Nucleus accumbens (tissue), 56 donors: ENCODE results near the gene MAFB.
A peak's percentile ranks its signal among the peaks of the same experiment; 100 is the strongest.

Experiments
- DNase-seq, 56 donors: peaks; one replicate each; lab custom pipeline; 2025; lab: John Stamatoyannopoulos, UW

Gene MAFB

GRCh38 chr20:40704828-40705227 lies 15.8 kb upstream of the MAFB start:
- DNase-seq, result no peak

GRCh38 chr20:40703975-40704530 lies 15.0 kb upstream of the MAFB start:
- no peak for DNase-seq

DNA sequence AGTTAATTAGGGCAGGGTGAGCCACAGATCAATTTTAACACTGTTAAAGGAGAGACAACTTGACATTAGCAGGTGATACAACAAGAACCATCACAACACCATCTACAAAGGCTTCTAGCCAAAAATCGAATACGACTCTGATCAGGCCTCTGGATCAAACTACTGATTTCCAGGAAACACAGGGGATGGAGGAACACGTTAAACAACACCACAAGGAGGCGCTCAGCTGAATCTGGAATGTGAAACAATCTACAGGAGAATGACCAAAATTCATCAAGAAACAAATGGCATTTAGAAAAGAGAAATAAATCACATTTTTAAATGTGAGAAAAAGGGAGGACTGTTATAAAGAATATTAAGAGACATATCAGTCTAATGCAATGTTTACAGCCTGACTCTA lies 13.5 kb upstream of the MAFB start:
- DNase-seq, result no peak

GRCh38 chr20:40698744-40699143 lies 9.7 kb upstream of the MAFB start:
- no peak for DNase-seq

- no peak for DNase-seq
These were observed 9.2 kb upstream of the MAFB start for GRCh38 chr20:40698281-40698680.

- DNase-seq, result no peak
These were observed 8.5 kb upstream of the MAFB start for GRCh38 chr20:40697541-40697940.

DNA sequence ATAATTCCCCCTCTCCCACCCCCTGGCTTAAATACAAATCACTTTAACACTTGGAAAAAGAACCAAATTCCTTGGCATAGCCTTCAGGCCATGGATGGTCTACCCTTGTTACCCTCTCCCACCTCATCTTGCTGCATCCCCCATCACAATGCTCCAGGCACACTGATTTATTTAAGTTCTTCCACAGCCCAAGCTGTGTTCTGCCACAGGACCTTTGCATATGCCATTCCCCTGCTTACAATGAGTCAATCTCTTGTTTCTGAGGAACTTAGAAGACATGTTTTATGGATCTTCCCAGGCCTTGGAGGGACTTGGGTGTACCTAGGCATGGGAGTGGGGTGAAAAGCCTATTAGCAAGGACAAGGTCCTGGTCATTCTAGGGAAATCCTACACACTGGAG lies 6.2 kb upstream of the MAFB start:
- DNase-seq, result no peak

DNA sequence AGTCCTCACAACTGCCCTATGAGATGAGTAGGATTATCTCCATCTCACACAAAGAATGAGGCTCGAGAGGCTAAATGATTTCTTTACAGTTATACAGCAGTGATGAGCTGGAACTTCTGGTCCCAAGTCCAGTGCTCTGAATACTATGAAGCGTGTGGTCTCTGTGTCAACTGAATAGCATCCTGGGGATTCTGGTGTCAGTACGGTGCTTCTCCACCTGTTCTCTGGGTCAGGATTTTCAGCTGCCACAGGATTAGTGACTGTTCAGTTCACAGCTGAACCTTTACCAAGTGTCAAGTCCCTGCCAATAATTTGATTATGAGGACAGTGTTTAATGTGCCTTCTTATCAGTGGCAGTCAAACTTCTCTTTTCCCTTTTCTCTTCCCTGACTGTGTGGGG lies 5.2 kb upstream of the MAFB start:
- DNase-seq, result no peak

GRCh38 chr20:40692240-40693011 lies 3.4 kb upstream of the MAFB start:
- DNase-seq, result no peak

GRCh38 chr20:40691566-40692239 lies 2.7 kb upstream of the MAFB start:
- no peak for DNase-seq

DNA sequence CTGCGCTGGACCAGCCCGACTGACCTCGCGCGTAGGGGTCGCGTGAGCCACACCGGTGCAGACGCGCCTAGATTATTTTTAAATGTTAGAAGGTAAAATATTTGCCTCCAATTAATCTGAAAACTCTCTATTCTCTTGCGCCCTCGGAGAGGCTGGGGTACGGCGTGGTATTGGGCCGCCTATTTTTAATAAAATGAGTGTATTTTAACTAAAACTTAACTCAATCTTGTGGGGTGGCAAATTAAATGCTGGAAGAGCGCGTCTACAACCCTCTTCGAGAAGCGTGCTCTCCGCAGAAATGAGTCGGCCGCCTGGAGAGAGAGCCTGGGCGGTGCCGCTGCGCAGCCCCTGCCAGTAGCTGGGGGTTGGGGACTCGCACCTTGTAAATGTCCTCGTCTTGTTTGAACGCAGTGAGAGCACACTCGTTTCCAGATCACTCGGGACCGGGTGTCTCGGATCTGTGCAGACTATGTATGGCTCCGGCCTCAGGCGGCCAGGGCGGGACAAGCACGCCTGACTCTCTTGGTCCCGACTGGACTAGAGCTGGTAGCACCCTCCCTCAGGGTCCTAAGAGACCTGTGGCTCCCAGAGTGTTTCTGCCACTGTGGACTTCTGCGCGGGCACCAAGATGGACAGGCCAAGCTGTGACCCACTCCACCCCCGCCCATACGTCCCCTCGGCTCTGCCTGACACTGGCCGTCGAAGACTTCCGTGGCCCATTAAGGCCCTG lies 2.0 kb upstream of the MAFB start:
- DNase-seq, result no peak

GRCh38 chr20:40689943-40690835 lies 1.2 kb upstream of the MAFB start:
- DNase-seq, result peak in 55 of 56 donors; percentile 28 to 92 (median 81)

- peak in 7 of 56 donors; percentile 35 to 64 (median 55) for DNase-seq
These were observed 622 bp downstream of the MAFB start for GRCh38 chr20:40688129-40689099.

- peak in 30 of 56 donors; percentile 10 to 58 (median 22) for DNase-seq
These were observed 1.5 kb downstream of the MAFB start for GRCh38 chr20:40687384-40688128.

GRCh38 chr20:40686893-40687292 lies 2.1 kb downstream of the MAFB start:
- no peak for DNase-seq

- no peak for DNase-seq
These were observed 2.6 kb downstream of the MAFB start for GRCh38 chr20:40686434-40686882.

- DNase-seq, result no peak
These were observed 3.7 kb downstream of the MAFB start for GRCh38 chr20:40685349-40685748.

- no peak for DNase-seq
These were observed 5.2 kb downstream of the MAFB start for GRCh38 chr20:40683894-40684268.
